Left lung (tissue), 10 donors: Measurements from ENCODE around the gene TRIM32. TPM values are rescaled to one million over a fixed set of nuclear protein-coding genes. Genes with fewer than 3 reads are reported as not detected.

Experiments used
- ATAC-seq: fragments of 200-7000 bp; cut with Tn5 transposase; one replicate; pipeline ENCODE4 v1.9.1; 2020; ENCODE audit warnings: moderate library complexity
- DNase-seq, 4 donors: peaks; one replicate each; pipeline ENCODE4 v3.0.0-alpha.2; 2013 to 2020
- H3K27ac ChIP-seq, 2 donors: fragments of 200-600 bp; sonication (generic) in 1 of 2; one replicate each; pipeline versions ENCODE4 v1.5.0 to v1.8.0; 2020 to 2021
- H3K27me3 ChIP-seq, 2 donors: fragments of 200-600 bp; sonication (generic) in 1 of 2; one replicate each; pipeline versions ENCODE4 v1.5.0 to v1.8.0; 2020 to 2021
- H3K36me3 ChIP-seq, 2 donors: fragments of 200-600 bp; sonication (generic) in 1 of 2; one replicate each; pipeline versions ENCODE4 v1.5.0 to v1.8.0; 2020 to 2021
- H3K4me1 ChIP-seq, 2 donors: fragments of 200-600 bp; one replicate each; pipeline ENCODE4 v1.8.0; 2021
- H3K4me3 ChIP-seq, 2 donors: fragments of 200-600 bp; sonication (generic) in 1 of 2; one replicate each; pipeline versions ENCODE4 v1.5.0 to v1.8.0; 2020 to 2021; ENCODE audit warnings: mild to moderate bottlenecking in 1 of 2
- H3K9me3 ChIP-seq, 2 donors: fragments of 200-600 bp; sonication (generic) in 1 of 2; one replicate each; pipeline versions ENCODE4 v1.5.0 to v1.8.0; 2020 to 2021
- intact Hi-C, 2 donors: fragments of 100-400 bp; cut with DNase I; formaldehyde crosslinking; loops; one replicate each; pipeline versions ENCODE4 v1.11.2 to v1.14.2; 2022
- polyA plus RNA-seq, 6 donors: library from polyadenylated mRNA; unstranded; fragments of 120-200 nt; gene quantifications; one replicate each; pipeline ENCODE4 v1.2.1, GENCODE V29; 2013; ENCODE audit not compliant: insufficient read length in 6 of 6
- total RNA-seq, 2 donors: library from RNA; stranded (reverse); fragmentation: NEBNext Ultra II Directional; extraction: Animal tissue kit (Norgen Biotek cat#: 25700); gene quantifications; one replicate each; pipeline ENCODE4 v1.2.1, GENCODE V29; 2021
- TF ChIP-seq, protein P1 (sequence below), 2 donors: fragments of 200-600 bp; sonication (generic) in 1 of 2; IDR thresholded peaks; one replicate each; pipeline versions ENCODE4 v1.5.0 to v1.8.0; 2021; ENCODE audit warnings: antibody characterized with exemption in 2 of 2
- donor health status: DM: no; HTN: yes; CAD: no.
- donor health status: DM: no; HTN: no; CAD: no.

TRIM32 gene
- total and polyA plus RNA-seq, 8 donors, result 17.3 to 24.8 (median 22.8) TPM

DNA sequence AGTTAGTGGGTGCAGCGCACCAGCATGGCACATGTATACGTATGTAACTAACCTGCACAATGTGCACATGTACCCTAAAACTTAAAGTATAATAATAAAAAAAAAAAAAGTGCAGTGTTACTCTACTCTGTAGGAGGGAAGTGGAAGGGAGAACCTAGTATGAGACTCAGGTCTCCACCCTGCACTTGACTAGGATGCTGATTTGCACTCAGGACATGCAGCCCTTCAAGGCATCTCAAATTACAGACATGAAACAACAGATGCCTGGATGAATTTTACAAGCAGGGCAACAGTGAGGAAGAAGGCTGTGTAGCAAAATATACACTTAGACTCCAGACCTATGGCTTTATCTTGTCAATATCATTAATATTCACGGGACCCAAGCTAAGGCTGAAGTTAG is 16.5 kb downstream of the TRIM32 start:
- intact Hi-C loops, result no loop called here
- Histone ChIP-seq H3K27ac (no peak overlapping the region), H3K4me3 (no peak overlapping the region), H3K27me3 (no peaks in the 10 kb centered on the region), H3K36me3 (peaks cover 0 to 18% of the 10 kb centered on the region in 2 donors), H3K9me3 (no peaks in the 10 kb centered on the region), H3K4me1 (no peaks in the 10 kb centered on the region)
- TF ChIP-seq, protein P1, sequence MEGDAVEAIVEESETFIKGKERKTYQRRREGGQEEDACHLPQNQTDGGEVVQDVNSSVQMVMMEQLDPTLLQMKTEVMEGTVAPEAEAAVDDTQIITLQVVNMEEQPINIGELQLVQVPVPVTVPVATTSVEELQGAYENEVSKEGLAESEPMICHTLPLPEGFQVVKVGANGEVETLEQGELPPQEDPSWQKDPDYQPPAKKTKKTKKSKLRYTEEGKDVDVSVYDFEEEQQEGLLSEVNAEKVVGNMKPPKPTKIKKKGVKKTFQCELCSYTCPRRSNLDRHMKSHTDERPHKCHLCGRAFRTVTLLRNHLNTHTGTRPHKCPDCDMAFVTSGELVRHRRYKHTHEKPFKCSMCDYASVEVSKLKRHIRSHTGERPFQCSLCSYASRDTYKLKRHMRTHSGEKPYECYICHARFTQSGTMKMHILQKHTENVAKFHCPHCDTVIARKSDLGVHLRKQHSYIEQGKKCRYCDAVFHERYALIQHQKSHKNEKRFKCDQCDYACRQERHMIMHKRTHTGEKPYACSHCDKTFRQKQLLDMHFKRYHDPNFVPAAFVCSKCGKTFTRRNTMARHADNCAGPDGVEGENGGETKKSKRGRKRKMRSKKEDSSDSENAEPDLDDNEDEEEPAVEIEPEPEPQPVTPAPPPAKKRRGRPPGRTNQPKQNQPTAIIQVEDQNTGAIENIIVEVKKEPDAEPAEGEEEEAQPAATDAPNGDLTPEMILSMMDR (IDR thresholded peaks at IDR 0.05), result no peak
- DNase-seq (no peak), ATAC-seq (no peak)

GRCh38 chr9:116704470-116704869 is 17.4 kb downstream of the TRIM32 start:
- H3K9me3 ChIP-seq, result no peaks in the 10 kb centered on the region
- intact Hi-C loops, result no loop called here
- no peaks in the 10 kb centered on the region for H3K27me3 ChIP-seq
- DNase-seq (no peak), ATAC-seq (no peak)
- no peak overlapping the region for H3K4me3 ChIP-seq
- no peaks in the 10 kb centered on the region for H3K4me1 ChIP-seq
- peaks cover 0 to 9% of the 10 kb centered on the region in 2 donors for H3K36me3 ChIP-seq
- no peak overlapping the region for H3K27ac ChIP-seq
- TF ChIP-seq, protein P1 (IDR thresholded peaks at IDR 0.05), result no peak

- H3K4me3 ChIP-seq, result no peak overlapping the region
- H3K36me3 ChIP-seq, result no peaks in the 10 kb centered on the region
- DNase-seq, result no peak
- H3K4me1 ChIP-seq, result no peaks in the 10 kb centered on the region
- intact Hi-C loops, result no loop called here
- no peaks in the 10 kb centered on the region for H3K9me3 ChIP-seq
- no peak overlapping the region for H3K27ac ChIP-seq
- ATAC-seq, result no peak
- H3K27me3 ChIP-seq, result no peaks in the 10 kb centered on the region
- TF ChIP-seq, protein P1 (IDR thresholded peaks at IDR 0.05), result no peak
Observed at GRCh38 chr9:116705531-116705930, 18.4 kb downstream of the TRIM32 start.

GRCh38 chr9:116706310-116707290 is 19.5 kb downstream of the TRIM32 start:
- no peak for ATAC-seq
- TF ChIP-seq, protein P1 (IDR thresholded peaks at IDR 0.05), result no peak
- Histone ChIP-seq H3K36me3 (no peaks in the 10 kb centered on the region), H3K27ac (no peak overlapping the region), H3K27me3 (no peaks in the 10 kb centered on the region), H3K4me3 (no peak overlapping the region), H3K4me1 (no peaks in the 10 kb centered on the region), H3K9me3 (no peaks in the 10 kb centered on the region)
- no peak for DNase-seq
- intact Hi-C loops, result no loop called here

DNA sequence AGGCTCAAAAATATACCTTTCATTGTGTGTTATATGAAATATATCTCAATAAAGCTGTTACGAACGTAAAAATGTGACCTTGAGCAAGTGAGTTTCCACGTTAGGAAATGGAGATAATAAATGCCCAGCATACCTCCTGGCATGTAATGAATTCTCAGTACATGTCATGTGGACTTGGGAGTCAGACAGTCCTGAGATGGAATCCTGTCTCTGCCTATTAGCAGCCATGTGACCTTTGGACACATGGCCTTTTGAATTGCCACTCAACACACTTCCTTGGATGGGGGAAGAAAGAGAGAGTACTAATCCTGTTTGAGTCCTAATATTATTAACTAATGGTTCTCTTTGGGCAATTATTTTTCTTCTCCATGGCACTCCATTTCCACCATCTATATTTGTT is 25.7 kb downstream of the TRIM32 start:
- Histone ChIP-seq H3K4me3 (no peak overlapping the region), H3K27ac (no peak overlapping the region), H3K4me1 (no peaks in the 10 kb centered on the region), H3K36me3 (no peaks in the 10 kb centered on the region), H3K9me3 (no peaks in the 10 kb centered on the region), H3K27me3 (no peaks in the 10 kb centered on the region)
- intact Hi-C loops, result no loop called here
- TF ChIP-seq, protein P1 (IDR thresholded peaks at IDR 0.05), result no peak
- DNase-seq (no peak), ATAC-seq (no peak)
